Sciatic nerve (tissue), 2 donors: Measurements from ENCODE around the gene PBX2. TPM values are rescaled to one million over a fixed set of nuclear protein-coding genes. Genes with fewer than 3 reads are reported as not detected.
"Not testable (repeated sequence)": the region's sequence is repeated elsewhere in the genome, so short reads cannot be mapped to it uniquely, and the experiment has no call there.

Source experiments
- ATAC-seq: fragments of 200-7000 bp; cut with Tn5 transposase; one replicate; pipeline ENCODE4 v1.9.1; 2020; ENCODE audit warnings: mild to moderate bottlenecking, moderate library complexity
- DNase-seq: peaks from one replicate; pipeline ENCODE4 v3.0.0-alpha.2; 2020; ENCODE audit warnings: low spot score
- intact Hi-C: fragments of 100-400 bp; cut with DNase I; formaldehyde crosslinking; loops from one replicate; pipeline ENCODE4 v1.14.2; 2022
- total RNA-seq: library from RNA; stranded (reverse); fragmentation: NEBNext Ultra II Directional; extraction: Animal tissue kit (Norgen Biotek cat#: 25700); gene quantifications from one replicate; pipeline ENCODE4 v1.2.1, GENCODE V29; 2021
- donor health status: DM: no; HTN: no; CAD: no.
- donor health status: DM: no; HTN: no; CAD: no.

PBX2 gene
- total RNA-seq, 1 donor from 2014 or later, result 97.7 TPM

- no peak for DNase-seq
- no peak for ATAC-seq
- intact Hi-C loops, result no loop called here
These were observed 31.9 kb downstream of the PBX2 start for GRCh38 chr6:32158052-32158451.

GRCh38 chr6:32156891-32157290 is 33.1 kb downstream of the PBX2 start:
- ATAC-seq (no peak), DNase-seq (no peak)
- intact Hi-C loops, result no loop called here

- DNase-seq (peak; percentile 77), ATAC-seq (peak; percentile 69)
- intact Hi-C loops, result no loop called here
These were observed 35.4 kb downstream of the PBX2 start for GRCh38 chr6:32154514-32155161.

- peak; percentile 93 for DNase-seq
- intact Hi-C loops, result no loop called here
- peak; percentile 93 for ATAC-seq
These were observed 36.2 kb downstream of the PBX2 start, which contains the start of gene PPT2 for GRCh38 chr6:32153564-32154513. Gene PPT2, plus strand, starts transcription at chr6:32154141. Its CDS starts 454 bp downstream, at chr6:32154595.

GRCh38 chr6:32152769-32153563 is 37.0 kb downstream of the PBX2 start:
- ATAC-seq (peak; percentile 52), DNase-seq (peak; percentile 71)
- intact Hi-C loops, result no loop called here

- no peak for DNase-seq
- intact Hi-C loops, result no loop called here
- no peak for ATAC-seq
These were observed 37.9 kb downstream of the PBX2 start, which contains the start of gene PRRT1 for GRCh38 chr6:32151863-32152768. Gene PRRT1, minus strand, starts transcription at chr6:32151939. Its CDS starts 112 bp downstream, at chr6:32151827.

GRCh38 chr6:32151181-32151862 is 38.7 kb downstream of the PBX2 start:
- ATAC-seq (no peak), DNase-seq (no peak)
- intact Hi-C loops, result no loop called here

GRCh38 chr6:32149932-32150870 is 39.8 kb downstream of the PBX2 start:
- intact Hi-C loops, result no loop called here
- DNase-seq (no peak), ATAC-seq (no peak)

GRCh38 chr6:32149092-32149755 is 40.8 kb downstream of the PBX2 start:
- ATAC-seq, result no peak
- no peak for DNase-seq
- intact Hi-C loops, result no loop called here

GRCh38 chr6:32148289-32149091 is 41.5 kb downstream of the PBX2 start:
- DNase-seq (peak; percentile 87), ATAC-seq (peak; percentile 37)
- intact Hi-C loops, result no loop called here

- no peak for DNase-seq
- intact Hi-C loops, result no loop called here
- no peak for ATAC-seq
These were observed 42.4 kb downstream of the PBX2 start for GRCh38 chr6:32147401-32148132.

- intact Hi-C loops, result no loop called here
- DNase-seq, result no peak
- ATAC-seq, result no peak
These were observed 43.3 kb downstream of the PBX2 start for GRCh38 chr6:32146687-32147086.

GRCh38 chr6:32146287-32146686 is 43.7 kb downstream of the PBX2 start:
- intact Hi-C loops, result no loop called here
- ATAC-seq (no peak), DNase-seq (no peak)

- intact Hi-C loops, DNase-seq, ATAC-seq: not testable (repeated sequence)
These were observed 45.8 kb downstream of the PBX2 start for GRCh38 chr6:32144238-32144637.
